ENCODE measurements around the gene FAXDC2. TPM values are rescaled to one million over a fixed set of nuclear protein-coding genes. Genes with fewer than 3 reads are reported as not detected.

FAXDC2 gene
- total and polyA plus RNA-seq, 2 of the 13 experiments (the other 11 are each of a cell fraction or from before 2014, with no cell fraction given), result 4.7 to 58.8 TPM

- TF ChIP-seq ZNF512 (CRISPR knock-in tag; IDR thresholded peaks at IDR 0.05) (no peak), MEIS2 (CRISPR knock-in tag; IDR thresholded peaks at IDR 0.05) (no peak), ZNF232 (CRISPR knock-in tag; IDR thresholded peaks at IDR 0.05; ENCODE audit: borderline replicate concordance) (no peak), PREB (CRISPR knock-in tag; IDR thresholded peaks at IDR 0.05) (no peak), SOX6 (IDR thresholded peaks at IDR 0.05) (no peak), SOX6 (CRISPR knock-in tag; IDR thresholded peaks at IDR 0.05) (0 out of 2 replicates have a peak, but pooled peaks have one; percentile 23), ZFP91 (CRISPR knock-in tag; IDR thresholded peaks at IDR 0.05; ENCODE audit: borderline replicate concordance) (peak; percentile 15; the same call in 1 of the 2 replicates), PHB2 (IDR thresholded peaks at IDR 0.05; ENCODE audit: partially characterized antibody) (no peak), ZNF276 (CRISPR knock-in tag; IDR thresholded peaks at IDR 0.05; ENCODE audit: low read depth) (no peak), MIER3 (CRISPR knock-in tag; IDR thresholded peaks at IDR 0.05; ENCODE audit: borderline replicate concordance) (no peak), SUZ12 (IDR thresholded peaks at IDR 0.05; ENCODE audit: low read depth, low read length) (no peak), ZNF749 (CRISPR knock-in tag; IDR thresholded peaks at IDR 0.05; ENCODE audit: borderline replicate concordance) (no peak), ZNF652 (CRISPR knock-in tag; IDR thresholded peaks at IDR 0.05; ENCODE audit: borderline replicate concordance, low read depth) (no peak), SIN3A (IDR thresholded peaks at IDR 0.05; ENCODE audit: borderline replicate concordance, low read depth, low read length) (no peak), CREM (IDR thresholded peaks at IDR 0.05) (no peak), CREM (CRISPR knock-in tag; IDR thresholded peaks at IDR 0.05) (no peak), FOXP1 (IDR thresholded peaks at IDR 0.05) (no peak), FOXP1 (CRISPR knock-in tag; IDR thresholded peaks at IDR 0.05) (no peak), MED1 (CRISPR knock-in tag; IDR thresholded peaks at IDR 0.05) (no peak), ZNF468 (CRISPR knock-in tag; IDR thresholded peaks at IDR 0.05) (no peak), CENPX (CRISPR knock-in tag; IDR thresholded peaks at IDR 0.05) (no peak), RNF2 (conservative IDR thresholded peaks at IDR 0.05; ENCODE audit: low read depth) (no peak), ZNF550 (CRISPR knock-in tag; IDR thresholded peaks at IDR 0.05; ENCODE audit: borderline replicate concordance) (no peak), RFXANK (CRISPR knock-in tag; IDR thresholded peaks at IDR 0.05) (no peak), EED (CRISPR knock-in tag; IDR thresholded peaks at IDR 0.05) (no peak), ZNF30 (CRISPR knock-in tag; IDR thresholded peaks at IDR 0.05) (no peak), EEA1 (CRISPR knock-in tag; IDR thresholded peaks at IDR 0.05; ENCODE audit: borderline replicate concordance) (no peak)
Observed at GRCh38 chr5:154829589-154830218, 20.7 kb downstream of the FAXDC2 start (continued).

Measured in HepG2 (cell line).